HG02938 (cell line): Measurements from ENCODE around the gene RPL37.
"Not testable (repeated sequence)": the region's sequence is repeated elsewhere in the genome, so short reads cannot be mapped to it uniquely, and the experiment has no call there.

Source experiments
- ATAC-seq: cut with Tn5 transposase; IDR thresholded peaks from one replicate; pipeline ENCODE4 v1.9.1; 2021; ENCODE audit warnings: mild to moderate bottlenecking, moderate library complexity; ENCODE audit not compliant: unreplicated experiment

RPL37 gene

DNA sequence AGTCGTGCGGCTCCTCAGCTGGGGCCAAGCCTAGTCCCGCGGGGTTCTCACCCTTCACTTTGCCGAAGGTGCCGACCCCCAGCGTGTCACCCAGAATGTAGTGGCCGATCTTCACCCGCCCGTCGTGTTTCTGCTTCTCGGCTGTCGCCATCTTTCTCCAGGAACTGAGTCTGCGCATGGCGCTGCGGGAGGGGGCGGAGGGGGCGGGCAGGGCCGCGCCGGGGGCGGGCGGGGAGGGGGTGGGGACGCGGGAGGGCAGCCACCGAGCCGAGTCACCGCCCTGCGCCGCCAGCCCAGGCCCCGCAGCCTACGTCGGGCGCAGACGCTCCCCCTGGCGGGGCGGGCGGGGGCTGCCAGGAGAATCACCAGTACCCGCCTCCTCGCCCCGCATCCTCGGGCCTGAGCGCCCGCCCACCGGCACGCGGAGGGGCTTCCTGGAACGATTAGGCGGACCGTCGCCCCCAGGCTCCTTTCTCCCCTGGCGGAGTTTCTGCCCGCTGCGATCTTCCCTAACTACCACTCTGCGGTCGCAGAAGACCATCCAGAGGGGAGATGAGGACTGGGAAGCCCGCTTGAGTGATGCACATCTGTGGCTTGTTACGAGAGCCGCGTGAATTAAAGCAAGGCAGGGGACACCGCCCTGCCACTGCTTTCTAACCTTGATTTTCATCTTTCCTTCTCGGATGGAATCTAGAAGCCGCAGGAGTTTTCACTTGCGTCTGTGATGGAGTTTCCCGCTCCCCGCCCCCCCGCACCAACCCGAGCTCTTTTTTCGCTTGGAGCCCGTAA is 36.8 kb downstream of the RPL37 start, which contains the start of gene PRKAA1:
Gene PRKAA1 (minus strand): TSS at position 363 of the 789 bp plus-strand sequence. CDS start 185 bp downstream, at position 178.
- ATAC-seq: peak; percentile 88

DNA sequence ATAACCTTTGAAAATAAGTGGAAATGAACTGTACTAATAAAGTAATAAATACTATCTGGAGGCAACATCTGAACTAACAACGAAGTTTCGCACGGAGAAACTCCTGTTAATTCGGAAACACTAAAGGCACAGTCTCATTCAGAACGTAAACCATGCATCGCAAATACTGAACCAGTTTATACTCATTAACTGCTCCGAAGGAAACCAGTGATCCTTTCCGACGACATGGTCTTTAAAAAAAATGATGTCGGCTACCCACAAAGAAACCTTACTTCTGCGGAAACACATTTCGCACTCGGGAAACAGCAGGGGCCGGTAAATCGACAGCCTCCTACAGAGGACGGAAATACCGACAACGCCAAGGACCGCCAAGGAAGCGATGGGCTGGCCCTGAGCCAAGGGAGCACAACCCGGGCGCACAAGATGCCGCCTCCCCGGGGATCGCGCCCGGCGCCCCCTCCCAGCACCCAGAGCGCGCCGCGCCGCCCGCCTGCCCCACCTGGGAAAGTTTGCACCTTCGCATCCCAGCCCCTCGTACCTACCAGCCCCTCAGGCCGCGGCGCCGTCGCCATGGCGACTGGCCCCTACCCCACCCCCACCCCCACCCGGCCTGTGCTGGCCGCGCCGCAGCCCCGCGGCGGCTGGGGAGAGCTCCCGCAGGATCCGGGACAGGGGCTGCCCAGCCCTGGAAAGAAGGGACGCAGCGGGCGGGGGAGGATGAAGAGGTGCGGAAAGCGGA is 37.6 kb downstream of the RPL37 start:
- ATAC-seq: peak; percentile 44

DNA sequence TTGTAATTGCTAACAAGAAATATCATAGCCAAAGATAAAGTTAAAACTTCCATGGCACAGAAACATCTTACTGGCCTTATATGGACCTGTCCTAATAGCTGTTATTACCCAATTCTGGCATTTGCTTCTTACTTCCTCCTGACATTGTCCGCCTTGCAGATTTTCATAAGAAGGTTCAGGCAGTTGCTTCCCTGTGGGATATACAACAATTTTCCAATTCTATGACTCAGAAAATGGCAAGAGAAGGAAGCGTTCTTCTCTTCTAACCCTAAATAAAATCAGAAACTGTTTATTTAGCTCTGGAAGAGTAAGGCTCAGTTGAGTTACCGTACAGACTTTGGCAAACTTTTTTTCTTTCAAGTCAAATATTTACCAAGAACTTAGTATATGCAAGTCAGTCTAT is 38.5 kb downstream of the RPL37 start:
- ATAC-seq: no peak

DNA sequence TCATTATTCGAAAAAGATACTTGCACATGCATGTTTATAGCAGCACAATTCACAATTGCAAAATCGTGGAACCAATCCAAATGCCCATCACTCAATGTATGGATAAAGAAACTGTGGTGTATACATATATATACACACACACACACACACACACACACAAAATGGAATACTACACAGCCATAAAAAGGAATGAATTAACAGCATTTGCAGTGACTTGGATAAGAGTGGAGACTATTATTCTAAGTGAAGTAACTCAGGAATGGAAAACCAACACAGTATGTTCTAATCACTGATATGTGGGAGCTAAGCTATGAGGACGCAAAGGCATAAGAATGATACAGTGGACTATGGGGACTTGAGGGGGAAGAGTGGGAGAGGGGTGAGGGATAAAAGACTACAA is 40.1 kb downstream of the RPL37 start:
- not testable (repeated sequence) for ATAC-seq

DNA sequence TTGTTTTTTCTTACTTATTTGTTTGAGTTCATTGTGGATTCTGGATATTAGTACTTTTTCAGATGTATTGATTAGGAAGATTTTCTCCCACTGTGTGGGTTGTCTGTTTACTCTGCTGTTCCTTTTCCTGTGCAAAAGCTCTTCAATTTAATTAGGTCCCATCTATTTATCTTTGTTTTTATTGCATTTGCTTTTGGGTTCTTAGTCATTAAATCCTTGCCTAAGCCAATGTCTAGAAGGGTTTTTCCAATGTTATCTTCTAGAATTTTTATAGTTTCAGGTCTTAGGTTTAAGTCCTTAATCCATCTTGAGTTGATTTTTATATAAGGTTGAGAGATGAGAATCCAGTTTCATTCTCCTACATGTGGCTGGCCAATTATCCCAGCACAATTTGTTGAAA is 40.7 kb downstream of the RPL37 start:
- ATAC-seq: not testable (repeated sequence)

DNA sequence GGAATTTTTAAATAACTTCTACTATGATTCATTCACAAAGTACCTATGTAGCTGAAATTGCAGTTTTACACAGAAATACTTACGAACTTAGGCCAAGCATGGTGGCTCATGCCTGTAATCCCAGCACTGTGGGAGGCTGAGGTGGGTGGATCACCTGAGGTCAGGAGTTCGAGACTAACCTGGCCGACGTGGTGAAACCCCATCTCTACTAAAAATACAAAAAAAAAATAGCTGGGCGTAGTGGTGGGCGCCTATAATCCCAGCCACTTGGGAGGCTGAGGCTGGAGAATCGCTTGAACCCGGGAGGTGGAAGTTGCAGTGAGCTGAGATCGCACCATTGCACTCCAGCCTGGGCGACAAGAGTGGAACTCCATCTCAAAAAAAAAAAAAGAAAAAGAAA is 42.3 kb downstream of the RPL37 start:
- ATAC-seq: not testable (repeated sequence)

DNA sequence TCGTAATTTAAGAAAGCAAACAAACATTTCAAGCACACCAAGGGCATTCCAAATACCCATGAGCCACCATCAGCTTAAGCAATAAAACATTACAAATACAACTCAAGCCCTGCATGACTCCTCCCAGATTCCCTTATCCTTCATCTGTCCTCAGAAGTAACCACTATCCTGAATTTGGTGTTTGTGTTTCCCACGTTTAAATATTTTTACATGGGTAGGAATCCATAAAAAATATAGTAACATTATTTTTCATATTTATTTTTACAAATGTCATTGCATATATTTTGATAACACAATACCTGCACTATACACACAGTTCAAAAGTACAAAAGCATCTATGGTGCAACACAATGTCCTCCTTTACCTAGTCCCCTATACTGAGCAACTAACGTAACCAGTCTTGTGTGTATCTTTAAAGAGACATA is 43.3 kb downstream of the RPL37 start:
- ATAC-seq: no peak

DNA sequence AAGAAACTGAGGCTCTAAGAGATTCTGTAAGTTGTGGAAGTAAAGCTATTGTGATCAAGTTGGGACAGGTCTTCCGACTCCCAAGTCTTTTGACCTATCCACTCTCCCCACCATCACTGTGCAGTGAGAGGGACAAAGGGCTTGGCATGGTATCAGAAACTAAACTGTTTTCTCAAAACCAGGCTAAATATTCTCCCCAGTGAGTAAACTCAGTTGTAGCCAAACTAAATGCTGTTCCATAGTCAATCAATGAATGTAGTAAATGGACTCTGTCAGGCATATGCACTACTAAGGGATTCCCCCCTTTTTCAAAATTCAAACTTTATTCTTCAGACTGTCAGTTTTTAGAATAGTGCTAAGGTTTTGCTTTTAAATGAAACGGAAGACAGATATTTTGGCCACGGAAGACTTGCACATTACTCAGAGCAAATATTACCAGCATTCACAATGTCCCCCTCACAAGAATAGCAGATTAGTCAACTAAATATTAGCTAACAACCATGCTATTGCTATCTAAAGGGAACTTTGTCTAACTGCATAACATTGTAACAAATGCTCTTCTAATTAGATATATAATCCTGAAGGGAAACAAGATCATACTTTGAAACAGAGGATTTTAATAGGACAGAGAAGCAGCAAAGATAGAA is 44.0 kb downstream of the RPL37 start:
- ATAC-seq: no peak

DNA sequence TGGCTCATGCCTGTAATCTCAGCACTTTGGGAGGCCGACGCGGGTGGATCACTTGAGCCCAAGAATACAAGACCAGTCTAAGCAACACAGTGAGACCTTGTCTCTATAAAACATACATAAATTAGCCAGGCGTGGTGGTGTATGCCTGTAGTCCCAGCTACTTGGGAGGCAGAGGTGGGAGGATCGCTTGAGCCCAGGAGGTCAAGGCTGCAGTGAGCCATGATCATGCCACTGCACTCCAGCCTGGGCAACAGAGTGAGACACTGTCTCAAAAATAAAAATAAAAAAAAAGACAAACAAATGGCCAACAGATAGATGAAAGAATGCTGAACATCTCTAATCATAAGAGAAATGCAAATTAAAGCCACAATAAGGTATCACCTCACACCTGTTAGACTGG is 46.1 kb downstream of the RPL37 start:
- not testable (repeated sequence) for ATAC-seq

DNA sequence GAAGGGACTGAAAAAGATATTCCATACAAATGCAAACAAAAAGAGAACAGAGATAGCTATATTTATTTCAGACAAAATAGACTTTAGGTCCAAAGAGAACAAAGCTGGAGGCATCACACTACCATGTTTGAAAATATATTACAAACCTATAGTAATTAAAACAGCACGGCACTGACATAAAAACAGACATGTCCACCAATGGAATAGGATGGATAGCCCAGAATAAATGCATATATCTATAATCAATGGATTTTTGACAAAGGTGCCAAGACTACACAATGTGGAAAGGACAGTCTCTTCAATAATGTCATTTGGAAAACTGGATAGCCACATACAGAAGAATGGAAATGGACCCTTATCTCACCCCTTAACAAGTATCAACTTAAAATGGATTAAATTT is 47.0 kb downstream of the RPL37 start:
- no peak for ATAC-seq

DNA sequence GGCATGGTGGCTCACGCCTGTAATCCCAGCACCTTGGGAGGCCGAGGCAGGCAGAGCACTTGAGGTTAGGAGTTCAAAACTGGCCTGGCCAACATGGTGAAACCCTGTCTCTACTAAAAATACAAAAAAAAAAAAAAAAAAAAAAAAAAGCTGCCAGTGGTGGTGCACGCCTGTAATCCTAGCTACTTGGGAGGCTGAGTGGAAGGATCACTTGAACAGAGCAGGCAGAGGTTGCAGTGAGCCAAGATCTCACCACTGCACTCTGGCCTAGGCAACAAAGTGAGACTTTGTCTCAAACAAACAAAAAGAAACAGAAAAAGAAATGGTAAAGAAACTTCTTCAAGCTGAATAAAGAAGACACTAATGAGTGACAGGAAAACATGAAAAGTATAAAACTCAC is 48.4 kb downstream of the RPL37 start:
- ATAC-seq: not testable (repeated sequence)

DNA sequence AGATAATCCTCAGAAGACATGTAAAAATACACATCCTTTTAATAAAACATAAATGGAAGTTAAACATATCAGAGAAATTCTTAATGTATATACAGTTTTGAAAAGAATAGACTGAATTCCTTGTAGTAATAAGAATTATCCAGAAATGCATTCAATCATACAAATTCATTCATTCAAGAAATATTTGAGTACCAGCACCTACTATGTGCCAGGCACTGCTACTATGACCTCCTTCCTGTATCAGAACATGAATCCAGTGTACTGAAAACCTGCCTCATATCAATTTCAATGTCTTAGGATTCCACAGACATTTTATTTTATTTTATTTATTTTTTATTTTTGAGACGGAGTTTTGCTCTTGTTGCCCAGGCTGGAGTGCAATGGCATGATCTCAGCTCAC is 50.1 kb downstream of the RPL37 start:
- no peak for ATAC-seq

DNA sequence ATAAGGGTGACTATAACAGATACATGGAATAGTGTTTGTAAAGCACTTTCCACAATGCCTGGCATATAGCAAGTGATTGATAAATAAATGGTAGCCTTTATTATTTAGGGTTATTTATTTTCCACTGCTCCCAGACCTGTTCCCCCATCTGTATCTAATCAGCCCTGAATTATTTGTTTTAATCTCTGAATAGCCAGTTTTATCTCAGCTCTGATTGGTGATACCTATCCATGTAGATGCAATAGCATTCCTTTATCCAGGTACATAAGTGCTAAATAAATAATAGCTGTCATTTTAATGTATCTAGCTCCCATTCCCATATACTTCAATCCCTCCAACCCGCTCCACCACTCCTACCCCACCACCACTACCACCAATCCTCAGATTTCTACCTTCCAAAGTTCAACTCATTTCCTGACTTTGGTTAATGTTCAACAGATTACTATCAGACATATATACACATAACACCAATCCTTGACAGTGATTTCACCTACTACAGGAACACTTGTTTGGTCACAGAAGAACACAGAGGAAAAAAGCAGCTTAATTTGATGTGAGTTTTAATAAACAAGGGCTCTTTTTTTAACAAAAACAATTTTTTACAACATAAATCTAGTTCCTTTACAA is 50.9 kb downstream of the RPL37 start:
- ATAC-seq: no peak

DNA sequence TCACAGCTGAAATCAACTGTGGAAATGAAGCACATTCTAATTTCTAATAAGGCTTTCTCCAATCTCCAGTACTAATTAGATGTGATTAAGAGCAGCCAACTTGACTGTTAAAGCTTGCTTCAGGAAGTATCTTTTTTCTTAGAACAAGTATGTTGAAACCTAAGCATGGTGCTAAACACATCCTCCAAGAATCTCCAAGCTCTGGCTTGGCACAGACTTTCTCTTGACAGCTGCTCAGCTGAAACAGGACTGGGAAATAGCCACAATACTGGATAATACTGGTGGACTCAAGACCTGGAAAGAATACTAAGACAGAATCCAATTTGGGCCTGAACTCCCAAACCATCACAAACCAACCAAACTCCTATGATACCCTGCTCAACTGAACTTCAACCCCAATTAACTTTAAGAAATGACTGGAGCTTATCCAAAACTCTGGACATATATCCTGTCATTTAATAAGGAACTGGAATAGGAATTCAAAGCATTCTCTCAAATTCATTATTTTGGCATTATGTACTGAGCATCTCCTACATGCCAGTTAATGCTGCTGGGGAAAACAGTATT is 53.1 kb downstream of the RPL37 start:
- ATAC-seq: no peak

DNA sequence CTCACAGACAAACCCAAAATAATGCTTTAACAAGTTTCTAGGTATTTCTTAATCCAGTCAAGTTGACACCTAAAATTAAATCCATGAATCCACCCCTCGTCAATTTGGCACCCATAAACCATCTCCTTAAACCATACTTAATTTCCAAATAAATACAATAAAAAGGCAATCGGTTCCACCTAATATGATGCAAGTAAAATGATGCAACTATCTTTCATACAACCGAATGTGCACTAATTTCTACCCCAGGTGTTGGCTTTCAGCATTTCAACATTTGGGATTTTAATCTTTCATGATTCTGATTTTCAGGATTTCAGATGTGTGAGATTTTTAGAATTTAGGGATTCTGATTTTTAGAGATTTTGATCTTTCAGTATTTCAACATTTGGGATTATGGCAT is 54.2 kb downstream of the RPL37 start:
- ATAC-seq: no peak

DNA sequence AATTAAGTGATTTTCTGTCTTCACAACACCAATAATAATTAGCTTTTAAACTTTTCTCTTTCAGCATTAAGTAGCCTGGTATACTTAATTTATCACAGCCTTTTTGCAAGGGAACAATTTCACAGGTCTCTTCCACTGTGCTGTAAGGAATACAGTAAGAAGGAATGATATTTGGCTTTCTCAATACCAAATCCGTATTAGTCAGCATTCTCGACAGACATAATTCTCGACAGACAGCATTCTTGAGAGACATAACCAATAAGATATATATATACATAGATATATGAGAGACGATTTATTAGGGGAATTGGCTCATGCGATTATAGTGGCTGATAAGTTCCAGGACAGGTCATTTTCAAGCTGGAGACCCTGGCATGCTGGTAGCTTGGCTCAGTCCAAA is 54.8 kb downstream of the RPL37 start:
- ATAC-seq: no peak

DNA sequence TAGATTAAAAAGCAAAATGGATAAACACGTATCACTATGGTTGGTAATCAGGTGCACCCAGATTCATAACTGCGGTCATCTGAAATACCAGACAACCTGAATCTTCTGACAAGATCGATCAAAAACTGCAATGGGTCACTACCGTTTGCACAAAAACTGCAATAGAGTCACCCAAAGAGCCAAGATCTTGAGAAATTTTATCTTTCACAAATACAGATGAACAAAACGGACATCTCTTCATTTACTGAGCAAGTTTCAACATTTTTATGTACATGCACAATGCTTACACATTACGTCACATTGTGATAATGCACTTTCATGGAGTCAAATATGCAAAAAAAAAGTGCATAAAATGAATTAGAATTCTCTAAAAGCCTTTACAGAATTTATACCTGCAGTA is 55.5 kb downstream of the RPL37 start:
- no peak for ATAC-seq

DNA sequence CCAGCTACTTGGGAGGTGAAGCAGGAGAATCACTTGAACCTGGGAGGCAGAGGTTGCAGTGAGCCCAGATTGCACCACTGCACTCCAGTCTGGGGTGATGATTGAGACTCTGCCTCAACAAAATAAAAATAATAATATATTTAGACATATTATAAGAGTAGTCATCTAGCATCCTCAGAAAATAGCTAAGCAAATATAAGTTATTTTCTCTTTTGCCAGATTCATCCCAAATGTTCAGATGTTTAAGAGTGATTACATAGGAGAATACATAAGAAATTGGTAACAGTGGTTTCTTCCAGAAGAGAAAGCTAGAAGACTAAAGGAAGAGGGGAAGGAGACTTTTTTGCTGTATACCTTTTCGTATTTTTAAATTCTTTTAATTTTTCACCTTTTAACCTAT is 56.9 kb downstream of the RPL37 start:
- no peak for ATAC-seq

DNA sequence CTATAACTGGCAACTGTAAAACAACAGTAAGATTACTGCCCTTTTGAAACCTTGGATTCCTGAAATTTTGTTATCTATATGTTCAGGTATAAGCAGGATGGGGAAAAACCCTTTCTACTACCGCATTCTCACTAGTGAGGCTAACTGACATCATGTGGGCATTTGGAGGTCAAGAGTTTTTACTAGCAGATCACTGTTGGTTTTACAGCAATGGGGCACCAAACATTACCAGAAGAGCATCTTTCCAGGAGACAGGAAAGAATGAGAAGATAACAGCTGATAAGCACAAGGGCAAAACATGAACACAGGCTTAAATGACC is 58.4 kb downstream of the RPL37 start:
- ATAC-seq: no peak

DNA sequence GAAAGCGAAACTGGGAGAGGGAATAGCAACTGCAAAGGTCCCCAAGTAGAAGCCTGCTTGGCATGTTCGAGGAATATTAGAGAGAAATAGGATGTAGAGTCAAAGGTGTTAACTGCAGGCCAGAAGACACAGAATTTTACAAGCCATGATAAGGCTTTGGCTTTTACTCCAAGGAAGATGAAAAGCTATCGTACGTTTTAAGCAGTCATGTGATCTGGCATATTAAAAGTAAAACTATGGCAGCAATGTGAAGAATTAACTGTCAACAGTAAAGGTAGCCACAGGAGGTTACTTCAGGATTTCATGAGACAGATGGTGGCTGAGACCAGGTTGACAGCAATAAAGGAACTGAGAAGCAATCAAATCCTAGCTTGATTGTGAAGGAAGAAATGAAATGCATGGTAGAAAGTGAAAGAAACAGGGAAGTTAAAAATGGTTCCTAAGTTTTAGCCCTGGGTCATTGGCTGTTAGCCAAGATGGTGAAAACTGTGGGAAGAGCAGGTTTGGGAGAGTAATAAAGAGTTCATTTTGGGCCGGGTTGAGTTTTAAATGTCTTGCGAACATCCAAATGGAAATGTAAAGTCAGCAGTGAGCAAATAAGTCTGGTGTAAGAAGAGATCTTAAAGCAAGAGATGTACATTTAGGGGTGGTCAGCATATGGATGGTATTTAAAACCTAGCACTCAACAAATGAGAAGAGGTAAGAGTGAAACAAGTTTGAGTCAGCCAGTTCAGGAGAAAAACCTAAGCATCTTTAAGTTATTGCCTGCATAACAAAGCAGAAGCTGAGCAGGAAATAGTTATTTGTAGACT is 59.0 kb downstream of the RPL37 start:
- no peak for ATAC-seq
